ENCODE data around the gene DNAJC5.
"Not testable (repeated sequence)": the region's sequence is repeated elsewhere in the genome, so short reads cannot be mapped to it uniquely, and the experiment has no call there.

The DNAJC5 gene

GRCh38 chr20:63974402-63975200 is 79.7 kb downstream of the DNAJC5 start:
- Mint-ChIP-seq H3K27ac (no peak overlapping the region), H3K4me1 (ENCODE audit: low read depth) (peaks cover 33% of the 10 kb centered on the region), H3K27me3 (no peaks in the 10 kb centered on the region), H3K4me3 (no peak overlapping the region), H3K36me3 (ENCODE audit: low read depth) (peaks cover 24% of the 10 kb centered on the region), H3K9me3 (no peaks in the 10 kb centered on the region)

GRCh38 chr20:63976511-63976910 is 81.6 kb downstream of the DNAJC5 start:
- not testable (repeated sequence) for H3K27me3 Mint-ChIP-seq, H3K9me3 Mint-ChIP-seq, H3K27ac Mint-ChIP-seq
- Mint-ChIP-seq H3K4me1 (ENCODE audit: low read depth) (peaks cover 46% of the 10 kb centered on the region), H3K4me3 (peak overlapping the region; percentile 2), H3K36me3 (ENCODE audit: low read depth) (peaks cover 24% of the 10 kb centered on the region)

GRCh38 chr20:63976980-63977738 is 82.2 kb downstream of the DNAJC5 start:
- H3K36me3 Mint-ChIP-seq (ENCODE audit: low read depth), result peaks cover 24% of the 10 kb centered on the region
- H3K4me1 Mint-ChIP-seq (ENCODE audit: low read depth), result peaks cover 51% of the 10 kb centered on the region
- H3K27ac Mint-ChIP-seq, result peak overlapping the region; percentile 11
- H3K9me3 Mint-ChIP-seq, result no peaks in the 10 kb centered on the region
- H3K4me3 Mint-ChIP-seq, result peak overlapping the region; percentile 82
- no peaks in the 10 kb centered on the region for H3K27me3 Mint-ChIP-seq

- H3K27ac Mint-ChIP-seq, result peak overlapping the region; percentile 78
- H3K36me3 Mint-ChIP-seq (ENCODE audit: low read depth), result peaks cover 28% of the 10 kb centered on the region
- H3K9me3 Mint-ChIP-seq, result no peaks in the 10 kb centered on the region
- peak overlapping the region; percentile 82 for H3K4me3 Mint-ChIP-seq
- H3K4me1 Mint-ChIP-seq (ENCODE audit: low read depth), result peaks cover 58% of the 10 kb centered on the region
- no peaks in the 10 kb centered on the region for H3K27me3 Mint-ChIP-seq
Observed at GRCh38 chr20:63977739-63978276, 82.9 kb downstream of the DNAJC5 start.

GRCh38 chr20:63978319-63979228 is 83.6 kb downstream of the DNAJC5 start:
- Mint-ChIP-seq H3K27me3 (no peaks in the 10 kb centered on the region), H3K4me3 (peak overlapping the region; percentile 82), H3K4me1 (ENCODE audit: low read depth) (peaks cover 63% of the 10 kb centered on the region)

GRCh38 chr20:63979229-63979556 is 84.3 kb downstream of the DNAJC5 start:
- H3K4me3 Mint-ChIP-seq, result peak overlapping the region; percentile 82
- H3K27me3 Mint-ChIP-seq, result no peaks in the 10 kb centered on the region
- H3K9me3 Mint-ChIP-seq, result no peaks in the 10 kb centered on the region
- peaks cover 60% of the 10 kb centered on the region for H3K4me1 Mint-ChIP-seq (ENCODE audit: low read depth)
- H3K27ac Mint-ChIP-seq, result peak overlapping the region; percentile 68
- peaks cover 28% of the 10 kb centered on the region for H3K36me3 Mint-ChIP-seq (ENCODE audit: low read depth)

More at GRCh38 chr20:63978319-63979228, 83.6 kb downstream of the DNAJC5 start:
- peaks cover 32% of the 10 kb centered on the region for H3K36me3 Mint-ChIP-seq (ENCODE audit: low read depth)
- no peaks in the 10 kb centered on the region for H3K9me3 Mint-ChIP-seq
- peak overlapping the region; percentile 78 for H3K27ac Mint-ChIP-seq

- Mint-ChIP-seq H3K4me3 (peak within 1 kb of the TSS; percentile 94), H3K36me3 (ENCODE audit: low read depth) (peaks cover 32% of the 10 kb centered on the region), H3K27ac (peak within 1 kb of the TSS; percentile 97), H3K27me3 (no peaks in the 10 kb centered on the region), H3K9me3 (no peaks in the 10 kb centered on the region), H3K4me1 (ENCODE audit: low read depth) (peaks cover 64% of the 10 kb centered on the region)
Observed at GRCh38 chr20:63979557-63980316, 84.8 kb downstream of the DNAJC5 start, which contains the start of gene SAMD10. SAMD10 (minus strand) TSS chr20:63979642; CDS start chr20:63979467, 175 bp downstream.

GRCh38 chr20:63980317-63980805 is 85.4 kb downstream of the DNAJC5 start:
- H3K4me1 Mint-ChIP-seq (ENCODE audit: low read depth), result peaks cover 65% of the 10 kb centered on the region
- H3K27ac Mint-ChIP-seq, result peak overlapping the region; percentile 97
- peaks cover 31% of the 10 kb centered on the region for H3K36me3 Mint-ChIP-seq (ENCODE audit: low read depth)
- peak overlapping the region; percentile 94 for H3K4me3 Mint-ChIP-seq
- H3K27me3 Mint-ChIP-seq, result no peaks in the 10 kb centered on the region
- H3K9me3 Mint-ChIP-seq, result no peaks in the 10 kb centered on the region

- H3K27me3 Mint-ChIP-seq, result no peaks in the 10 kb centered on the region
- peaks cover 34% of the 10 kb centered on the region for H3K36me3 Mint-ChIP-seq (ENCODE audit: low read depth)
- H3K9me3 Mint-ChIP-seq, result no peaks in the 10 kb centered on the region
- H3K27ac Mint-ChIP-seq, result peak within 1 kb of the TSS; percentile 97
- peak within 1 kb of the TSS; percentile 94 for H3K4me3 Mint-ChIP-seq
- H3K4me1 Mint-ChIP-seq (ENCODE audit: low read depth), result peaks cover 63% of the 10 kb centered on the region
Observed at GRCh38 chr20:63980806-63981728, 86.1 kb downstream of the DNAJC5 start, which contains the start of gene PRPF6. PRPF6 (plus strand) TSS chr20:63981132; CDS start chr20:63981246, 114 bp downstream.

- Mint-ChIP-seq H3K4me3 (peak overlapping the region; percentile 33), H3K27me3 (no peaks in the 10 kb centered on the region), H3K36me3 (ENCODE audit: low read depth) (peaks cover 31% of the 10 kb centered on the region), H3K4me1 (ENCODE audit: low read depth) (peaks cover 44% of the 10 kb centered on the region), H3K9me3 (no peaks in the 10 kb centered on the region), H3K27ac (peak overlapping the region; percentile 63)
Observed at GRCh38 chr20:63982937-63983336, 88.0 kb downstream of the DNAJC5 start.
